GM21526 (cell line): ENCODE results near the gene UMODL1.

ENCODE experiments used
- ATAC-seq: cut with Tn5 transposase; IDR thresholded peaks from one replicate; pipeline ENCODE4 v1.9.1; 2021; ENCODE audit warnings: moderate library complexity; ENCODE audit not compliant: unreplicated experiment, low FRiP score

The UMODL1 gene

GRCh38 chr21:42071146-42071737, at the start of gene UMODL1:
TSS of gene UMODL1 (plus strand) at chr21:42071317. CDS start at chr21:42071317, 0 bp downstream.
- ATAC-seq: no peak

- ATAC-seq: no peak
Observed at GRCh38 chr21:42021371-42022090, 49.6 kb upstream of the UMODL1 start.

- ATAC-seq: no peak
Observed at GRCh38 chr21:42022091-42022430, 49.1 kb upstream of the UMODL1 start.

- no peak for ATAC-seq
Observed at GRCh38 chr21:42022906-42023305, 48.2 kb upstream of the UMODL1 start.

GRCh38 chr21:42025376-42026081, 45.6 kb upstream of the UMODL1 start:
- no peak for ATAC-seq

- ATAC-seq: no peak
Observed at GRCh38 chr21:42026082-42026435, 45.1 kb upstream of the UMODL1 start.

GRCh38 chr21:42027085-42027821, 43.9 kb upstream of the UMODL1 start:
- no peak for ATAC-seq

GRCh38 chr21:42027822-42028765, 43.0 kb upstream of the UMODL1 start:
- no peak for ATAC-seq

- ATAC-seq: no peak
Observed at GRCh38 chr21:42028766-42029425, 42.2 kb upstream of the UMODL1 start.

GRCh38 chr21:42030311-42030710, 40.8 kb upstream of the UMODL1 start:
- no peak for ATAC-seq

- no peak for ATAC-seq
Observed at GRCh38 chr21:42031241-42031640, 39.9 kb upstream of the UMODL1 start.

- ATAC-seq: no peak
Observed at GRCh38 chr21:42031816-42032215, 39.3 kb upstream of the UMODL1 start.

- ATAC-seq: no peak
Observed at GRCh38 chr21:42032266-42032665, 38.9 kb upstream of the UMODL1 start.

GRCh38 chr21:42032968-42033367, 38.1 kb upstream of the UMODL1 start:
- no peak for ATAC-seq

GRCh38 chr21:42036313-42036712, 34.8 kb upstream of the UMODL1 start:
- no peak for ATAC-seq

GRCh38 chr21:42037516-42037915, 33.6 kb upstream of the UMODL1 start:
- no peak for ATAC-seq

- no peak for ATAC-seq
Observed at GRCh38 chr21:42037943-42038342, 33.2 kb upstream of the UMODL1 start.

- no peak for ATAC-seq
Observed at GRCh38 chr21:42038393-42038792, 32.7 kb upstream of the UMODL1 start.

- ATAC-seq: no peak
Observed at GRCh38 chr21:42038826-42039425, 32.2 kb upstream of the UMODL1 start.
